Measurements from ENCODE around the gene SLC43A2.

SLC43A2 gene

GRCh38 chr17:1643999-1644492 lies 15.4 kb upstream of the SLC43A2 start:
- in situ Hi-C loops (cut with MboI; ENCODE audit: low sequenced_read_pairs): no loop called here

- in situ Hi-C loops (cut with MboI; ENCODE audit: low sequenced_read_pairs): no loop called here
These were observed 14.8 kb upstream of the SLC43A2 start for GRCh38 chr17:1643293-1643998.

GRCh38 chr17:1641065-1641403 lies 12.4 kb upstream of the SLC43A2 start:
- in situ Hi-C loops (cut with MboI; ENCODE audit: low sequenced_read_pairs): no loop called here

- in situ Hi-C loops (cut with MboI; ENCODE audit: low sequenced_read_pairs): no loop called here
These were observed 11.9 kb upstream of the SLC43A2 start for GRCh38 chr17:1640329-1641064.

- in situ Hi-C loops (cut with MboI; ENCODE audit: low sequenced_read_pairs): no loop called here
These were observed 11.0 kb upstream of the SLC43A2 start for GRCh38 chr17:1639549-1640180.

GRCh38 chr17:1638624-1639300 lies 10.1 kb upstream of the SLC43A2 start:
- in situ Hi-C loops (cut with MboI; ENCODE audit: low sequenced_read_pairs): no loop called here

GRCh38 chr17:1638171-1638590 lies 9.5 kb upstream of the SLC43A2 start:
- in situ Hi-C loops (cut with MboI; ENCODE audit: low sequenced_read_pairs): no loop called here

GRCh38 chr17:1636732-1637285 lies 8.2 kb upstream of the SLC43A2 start:
- in situ Hi-C loops (cut with MboI; ENCODE audit: low sequenced_read_pairs): no loop called here

GRCh38 chr17:1635675-1636465 lies 7.2 kb upstream of the SLC43A2 start:
- in situ Hi-C loops (cut with MboI; ENCODE audit: low sequenced_read_pairs): no loop called here

GRCh38 chr17:1634841-1635650 lies 6.4 kb upstream of the SLC43A2 start:
- in situ Hi-C loops (cut with MboI; ENCODE audit: low sequenced_read_pairs): no loop called here

GRCh38 chr17:1630662-1631061 lies 2.0 kb upstream of the SLC43A2 start:
- in situ Hi-C loops (cut with MboI; ENCODE audit: low sequenced_read_pairs): no loop called here

- in situ Hi-C loops (cut with MboI; ENCODE audit: low sequenced_read_pairs): no loop called here
These were observed 1.1 kb upstream of the SLC43A2 start for GRCh38 chr17:1629504-1630310.

- in situ Hi-C loops (cut with MboI; ENCODE audit: low sequenced_read_pairs): no loop called here
These were observed 346 bp upstream of the SLC43A2 start for GRCh38 chr17:1628856-1629503.

GRCh38 chr17:1627182-1627981 lies 1.3 kb downstream of the SLC43A2 start:
- in situ Hi-C loops (cut with MboI; ENCODE audit: low sequenced_read_pairs): no loop called here

- in situ Hi-C loops (cut with MboI; ENCODE audit: low sequenced_read_pairs): no loop called here
These were observed 2.3 kb downstream of the SLC43A2 start for GRCh38 chr17:1626333-1626732.

GRCh38 chr17:1625581-1625980 lies 3.1 kb downstream of the SLC43A2 start:
- in situ Hi-C loops (cut with MboI; ENCODE audit: low sequenced_read_pairs): no loop called here

GRCh38 chr17:1625053-1625452 lies 3.6 kb downstream of the SLC43A2 start:
- in situ Hi-C loops (cut with MboI; ENCODE audit: low sequenced_read_pairs): no loop called here
